ENCODE results near the gene CEP104. TPM values are rescaled to one million over a fixed set of nuclear protein-coding genes. Genes with fewer than 3 reads are reported as not detected.

The CEP104 gene
- polyA plus RNA-seq, 1 donor (not counting 4 experiments of a cell fraction or from before 2014, with no cell fraction given) = 35.7 TPM

DNA sequence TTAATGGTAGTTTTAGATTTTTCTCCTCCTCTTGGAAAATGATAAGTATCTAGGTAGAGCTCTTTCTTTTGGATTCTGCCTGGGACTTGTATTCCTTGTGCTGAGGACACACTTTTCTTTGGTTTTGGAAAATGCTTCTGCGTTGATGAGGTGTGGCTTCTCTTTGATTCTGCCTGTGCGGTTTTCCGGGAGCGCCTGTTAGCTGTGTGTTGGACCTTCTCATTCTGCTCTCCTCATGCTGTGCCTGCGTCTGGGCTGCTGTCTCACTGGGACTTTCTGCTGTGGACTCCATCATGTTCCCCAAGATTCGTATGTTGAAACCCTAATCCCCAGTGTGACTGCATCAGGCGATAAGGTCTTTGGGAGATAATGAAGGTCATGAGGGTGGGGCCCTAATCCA lies 22.1 kb upstream of the CEP104 start:
- H3K4me1 ChIP-seq (ENCODE audit: control insufficient read depth, extremely low read depth, insufficient read depth, low read length) = no peaks in the 10 kb centered on the region
- H3K9me1 ChIP-seq (ENCODE audit: control insufficient read depth, extremely low read depth, insufficient read depth, low read length) = no peaks in the 10 kb centered on the region
- peaks cover 0 to 15% of the 10 kb centered on the region in 2 experiments for H3K36me3 ChIP-seq (ENCODE audit: control insufficient read depth in 2 of 2, extremely low read depth in 1 of 2, insufficient read depth in 2 of 2, low read length in 2 of 2)
- no peak overlapping the region for H3K27ac ChIP-seq (ENCODE audit: control insufficient read depth, insufficient read depth, low read length)
- no peak for DNase-seq (ENCODE audit: low read depth, low spot score)
- TF ChIP-seq, protein P1, sequence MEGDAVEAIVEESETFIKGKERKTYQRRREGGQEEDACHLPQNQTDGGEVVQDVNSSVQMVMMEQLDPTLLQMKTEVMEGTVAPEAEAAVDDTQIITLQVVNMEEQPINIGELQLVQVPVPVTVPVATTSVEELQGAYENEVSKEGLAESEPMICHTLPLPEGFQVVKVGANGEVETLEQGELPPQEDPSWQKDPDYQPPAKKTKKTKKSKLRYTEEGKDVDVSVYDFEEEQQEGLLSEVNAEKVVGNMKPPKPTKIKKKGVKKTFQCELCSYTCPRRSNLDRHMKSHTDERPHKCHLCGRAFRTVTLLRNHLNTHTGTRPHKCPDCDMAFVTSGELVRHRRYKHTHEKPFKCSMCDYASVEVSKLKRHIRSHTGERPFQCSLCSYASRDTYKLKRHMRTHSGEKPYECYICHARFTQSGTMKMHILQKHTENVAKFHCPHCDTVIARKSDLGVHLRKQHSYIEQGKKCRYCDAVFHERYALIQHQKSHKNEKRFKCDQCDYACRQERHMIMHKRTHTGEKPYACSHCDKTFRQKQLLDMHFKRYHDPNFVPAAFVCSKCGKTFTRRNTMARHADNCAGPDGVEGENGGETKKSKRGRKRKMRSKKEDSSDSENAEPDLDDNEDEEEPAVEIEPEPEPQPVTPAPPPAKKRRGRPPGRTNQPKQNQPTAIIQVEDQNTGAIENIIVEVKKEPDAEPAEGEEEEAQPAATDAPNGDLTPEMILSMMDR (optimal IDR thresholded peaks at IDR 0.05 in 1 of 3, IDR thresholded peaks at IDR 0.05 in 1 of 3, conservative IDR thresholded peaks at IDR 0.05 in 1 of 3; ENCODE audit: extremely low read depth in 1 of 3, insufficient read depth in 2 of 3, low read length in 3 of 3) = no peak
- no peak for TF ChIP-seq EZH2 (IDR thresholded peaks at IDR 0.05; ENCODE audit: low read length)
- no peaks in the 10 kb centered on the region for H3K27me3 ChIP-seq (ENCODE audit: control insufficient read depth, extremely low read depth, insufficient read depth, low read length)
- no peak overlapping the region for H3K4me3 ChIP-seq (ENCODE audit: control insufficient read depth in 2 of 3, extremely low read depth in 1 of 3, insufficient read depth in 2 of 3, low read depth in 1 of 3, low read length in 3 of 3)
- FAIRE-seq = no peak
- no peaks in the 10 kb centered on the region for H4K20me1 ChIP-seq (ENCODE audit: control insufficient read depth, extremely low read depth, insufficient read depth, low read length)
- peaks cover 3% of the 10 kb centered on the region for H3K9me3 ChIP-seq (ENCODE audit: control insufficient read depth, low read depth, low read length)
- dilution Hi-C loops (cut with MboI; ENCODE audit: extremely low pct_ligation_motif_present, low sequenced_read_pairs) = no loop called here
- no peak overlapping the region for H3K4me2 ChIP-seq (ENCODE audit: control insufficient read depth, extremely low read depth, insufficient read depth, low read depth, low read length)
- H3K79me2 ChIP-seq (ENCODE audit: control insufficient read depth, insufficient read depth, low read length) = no peaks in the 10 kb centered on the region
- no peak overlapping the region for H3K9ac ChIP-seq (ENCODE audit: control insufficient read depth, extremely low read depth, insufficient read depth, low read length)
- no peak overlapping the region for H2AFZ ChIP-seq (ENCODE audit: control insufficient read depth, low read length)

DNA sequence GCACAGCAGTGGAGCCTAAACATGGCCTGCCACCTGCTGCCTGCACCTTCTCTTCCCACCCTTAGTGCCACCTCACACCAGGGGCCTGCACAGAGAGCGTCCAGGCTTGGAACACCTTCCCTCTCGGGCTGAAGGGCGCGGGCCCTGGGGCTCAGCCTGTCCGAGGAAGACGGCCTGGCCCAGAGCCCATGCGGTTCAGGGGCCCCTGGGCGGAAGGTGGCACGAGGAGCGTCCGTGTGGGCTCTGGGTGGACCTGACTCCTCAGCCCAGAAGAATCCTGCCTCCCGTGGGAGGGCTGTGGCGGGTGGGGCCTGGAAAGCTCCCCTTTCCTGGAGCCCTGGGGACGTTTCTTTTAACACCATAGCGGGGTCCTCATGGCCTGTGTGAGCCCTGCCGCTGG lies 19.7 kb upstream of the CEP104 start:
- dilution Hi-C loops (cut with MboI; ENCODE audit: extremely low pct_ligation_motif_present, low sequenced_read_pairs) = no loop called here
- no peak for FAIRE-seq
- Histone ChIP-seq H3K36me3 (ENCODE audit: control insufficient read depth in 2 of 2, extremely low read depth in 1 of 2, insufficient read depth in 2 of 2, low read length in 2 of 2) (peaks cover 0 to 16% of the 10 kb centered on the region in 2 experiments), H4K20me1 (ENCODE audit: control insufficient read depth, extremely low read depth, insufficient read depth, low read length) (no peaks in the 10 kb centered on the region), H3K27ac (ENCODE audit: control insufficient read depth, insufficient read depth, low read length) (no peak overlapping the region), H3K79me2 (ENCODE audit: control insufficient read depth, insufficient read depth, low read length) (no peaks in the 10 kb centered on the region), H3K9ac (ENCODE audit: control insufficient read depth, extremely low read depth, insufficient read depth, low read length) (no peak overlapping the region), H3K27me3 (ENCODE audit: control insufficient read depth, extremely low read depth, insufficient read depth, low read length) (no peaks in the 10 kb centered on the region), H3K4me3 (ENCODE audit: control insufficient read depth in 2 of 3, extremely low read depth in 1 of 3, insufficient read depth in 2 of 3, low read depth in 1 of 3, low read length in 3 of 3) (no peak overlapping the region), H3K4me1 (ENCODE audit: control insufficient read depth, extremely low read depth, insufficient read depth, low read length) (no peaks in the 10 kb centered on the region), H3K4me2 (ENCODE audit: control insufficient read depth, extremely low read depth, insufficient read depth, low read depth, low read length) (no peak overlapping the region), H2AFZ (ENCODE audit: control insufficient read depth, low read length) (no peak overlapping the region), H3K9me1 (ENCODE audit: control insufficient read depth, extremely low read depth, insufficient read depth, low read length) (no peaks in the 10 kb centered on the region), H3K9me3 (ENCODE audit: control insufficient read depth, low read depth, low read length) (peaks cover 3% of the 10 kb centered on the region)
- TF ChIP-seq, protein P1 (optimal IDR thresholded peaks at IDR 0.05 in 1 of 3, IDR thresholded peaks at IDR 0.05 in 1 of 3, conservative IDR thresholded peaks at IDR 0.05 in 1 of 3; ENCODE audit: extremely low read depth in 1 of 3, insufficient read depth in 2 of 3, low read length in 3 of 3) = no peak
- no peak for TF ChIP-seq EZH2 (IDR thresholded peaks at IDR 0.05; ENCODE audit: low read length)
- DNase-seq (ENCODE audit: low read depth, low spot score) = no peak

Data from keratinocyte (primary cell).